Lung microvascular endothelial cell (primary cell): Measurements from ENCODE around the gene CXCR2. TPM values are rescaled to one million over a fixed set of nuclear protein-coding genes. Genes with fewer than 3 reads are reported as not detected.
"Not testable (repeated sequence)": the region's sequence is repeated elsewhere in the genome, so short reads cannot be mapped to it uniquely, and the experiment has no call there.

Source experiments
- DNase-seq, 2 donors: peaks; one replicate each; pipeline versions ENCODE4 v3.0.0 to v3.0.0-alpha.2; 2010; ENCODE audit warnings: low read depth in 2 of 2
- total RNA-seq: library from RNA; depleted of rRNA; stranded (reverse); fragments of >200 nt; gene quantifications from 2 replicates; pipeline ENCODE4 v1.2.1, GENCODE V29; 2014

The CXCR2 gene
- total RNA-seq, 1 donor from 2014 or later = not detected

- no peak for DNase-seq
Measured at GRCh38 chr2:218129458-218130135, 3.8 kb downstream of the CXCR2 start.

GRCh38 chr2:218130377-218130776 is 4.5 kb downstream of the CXCR2 start:
- DNase-seq = no peak

GRCh38 chr2:218130822-218131221 is 5.0 kb downstream of the CXCR2 start:
- no peak for DNase-seq

- DNase-seq = no peak
Measured at GRCh38 chr2:218137514-218137913, 11.7 kb downstream of the CXCR2 start.

- no peak for DNase-seq
Measured at GRCh38 chr2:218138047-218138446, 12.2 kb downstream of the CXCR2 start.

- DNase-seq = peak in 1 of 2 donors; percentile 3
Measured at GRCh38 chr2:218145124-218145523, 19.3 kb downstream of the CXCR2 start.

GRCh38 chr2:218146056-218146455 is 20.2 kb downstream of the CXCR2 start:
- no peak for DNase-seq

GRCh38 chr2:218149098-218149497 is 23.3 kb downstream of the CXCR2 start:
- DNase-seq = no peak

- no peak for DNase-seq
Measured at GRCh38 chr2:218149848-218150440, 24.1 kb downstream of the CXCR2 start.

- DNase-seq = no peak
Measured at GRCh38 chr2:218152172-218152571, 26.3 kb downstream of the CXCR2 start.

- DNase-seq = no peak
Measured at GRCh38 chr2:218152777-218153176, 26.9 kb downstream of the CXCR2 start.

GRCh38 chr2:218155953-218156479 is 30.2 kb downstream of the CXCR2 start:
- DNase-seq = no peak

- DNase-seq = no peak
Measured at GRCh38 chr2:218161644-218162043, 35.8 kb downstream of the CXCR2 start.

- no peak for DNase-seq
Measured at GRCh38 chr2:218162814-218163213, 37.0 kb downstream of the CXCR2 start.

GRCh38 chr2:218166791-218167190 is 41.0 kb downstream of the CXCR2 start, which contains the start of gene CXCR1:
TSS of gene CXCR1 (minus strand) at chr2:218166962. CDS start at chr2:218165211, 1,751 bp downstream.
- DNase-seq = no peak

GRCh38 chr2:218168016-218168415 is 42.2 kb downstream of the CXCR2 start:
- no peak for DNase-seq

GRCh38 chr2:218168635-218169462 is 43.0 kb downstream of the CXCR2 start:
- peak; percentile 45 to 47 for DNase-seq

GRCh38 chr2:218169757-218170546 is 44.1 kb downstream of the CXCR2 start:
- DNase-seq = no peak

- not testable (repeated sequence) for DNase-seq
Measured at GRCh38 chr2:218171744-218172143, 45.9 kb downstream of the CXCR2 start.

GRCh38 chr2:218172845-218173244 is 47.0 kb downstream of the CXCR2 start:
- no peak for DNase-seq

GRCh38 chr2:218179782-218180181 is 54.0 kb downstream of the CXCR2 start:
- DNase-seq = no peak
